CD14-positive monocyte (primary cell): ENCODE results near the gene IER5. TPM values are rescaled to one million over a fixed set of nuclear protein-coding genes. Genes with fewer than 3 reads are reported as not detected.

Experiments used
- DNase-seq, 3 donors: peaks; one replicate each; pipeline ENCODE4 v3.0.0-alpha.2; 2011 to 2022
- H2AFZ ChIP-seq: 2 replicates; pipeline ENCODE4 v1.6.0; 2012; ENCODE audit warnings: mild to moderate bottlenecking, low read depth, low read length, inconsistent platforms; ENCODE audit not compliant: insufficient read depth, poor library complexity, severe bottlenecking
- H3K27ac ChIP-seq, 2 donors: 1 replicate in 1 of 2; 2 replicates in 1 of 2; pipeline ENCODE4 v1.5.1; 2012 to 2013; ENCODE audit warnings: low read length in 2 of 2, control low read depth in 1 of 2, inconsistent platforms in 1 of 2, low read depth in 1 of 2, mild to moderate bottlenecking in 1 of 2
- H3K27me3 ChIP-seq, 2 donors: one replicate each; pipeline versions ENCODE4 v1.6.0 to v1.6.1; 2011 to 2013; ENCODE audit warnings: low read length in 2 of 2; ENCODE audit not compliant: control insufficient read depth in 2 of 2, insufficient read depth in 2 of 2
- H3K36me3 ChIP-seq, 2 donors: replicated peaks in 1 of 2; 1 replicate in 1 of 2; 2 replicates in 1 of 2; pipeline versions ENCODE4 v1.5.1 to v1.6.1; 2012 to 2013; ENCODE audit warnings: low read length in 2 of 2, control low read depth in 1 of 2, inconsistent platforms in 1 of 2, mild to moderate bottlenecking in 1 of 2; ENCODE audit not compliant: insufficient read depth in 2 of 2, control insufficient read depth in 1 of 2
- H3K4me1 ChIP-seq, 2 donors: 1 replicate in 1 of 2; 2 replicates in 1 of 2; pipeline versions ENCODE4 v1.5.1 to v1.6.1; 2012 to 2013; ENCODE audit warnings: low read length in 2 of 2, control low read depth in 1 of 2, inconsistent platforms in 1 of 2, mild to moderate bottlenecking in 1 of 2, moderate library complexity in 1 of 2; ENCODE audit not compliant: insufficient read depth in 2 of 2, control insufficient read depth in 1 of 2
- H3K4me2 ChIP-seq: replicated peaks from 2 replicates; pipeline ENCODE3; 2012; ENCODE audit warnings: low read length, moderate library complexity, mild to moderate bottlenecking; ENCODE audit not compliant: poor library complexity, severe bottlenecking; ENCODE audit errors: extremely low read depth
- H3K4me3 ChIP-seq, 3 experiments: fragments of 200-600 bp in 1 of 3; sonication (generic) in 1 of 3; replicated peaks in 1 of 3; 1 replicate in 2 of 3; 2 replicates in 1 of 3; pipeline ENCODE4 v1.5.1; 2011 to 2013; ENCODE audit warnings: low read length in 3 of 3, mild to moderate bottlenecking in 3 of 3, control low read depth in 2 of 3, low read depth in 2 of 3, inconsistent platforms in 1 of 3, moderate library complexity in 1 of 3
- H3K79me2 ChIP-seq: 2 replicates; pipeline ENCODE4 v1.6.0; 2012; ENCODE audit warnings: mild to moderate bottlenecking, control low read depth, inconsistent platforms, low read length, moderate library complexity; ENCODE audit not compliant: insufficient read depth
- H3K9ac ChIP-seq: 2 replicates; pipeline ENCODE4 v1.6.0; 2017; ENCODE audit warnings: low read length, mild to moderate bottlenecking; ENCODE audit not compliant: insufficient read depth, poor library complexity, severe bottlenecking
- H3K9me3 ChIP-seq, 2 donors: replicated peaks in 1 of 2; 1 replicate in 1 of 2; 2 replicates in 1 of 2; pipeline versions ENCODE4 v1.5.1 to v1.6.1; 2012 to 2013; ENCODE audit warnings: low read length in 2 of 2, control low read depth in 1 of 2; ENCODE audit not compliant: control insufficient read depth in 1 of 2, insufficient read depth in 1 of 2
- H4K20me1 ChIP-seq: 2 replicates; pipeline ENCODE4 v1.6.0; 2012; ENCODE audit warnings: mild to moderate bottlenecking, low read length, control low read depth, moderate library complexity; ENCODE audit not compliant: insufficient read depth
- H3K27ac Mint-ChIP-seq, 7 donors: one replicate each; pipeline ENCODE4 v1.8.0; 2020; ENCODE audit warnings: mild to moderate bottlenecking in 7 of 7, mixed read lengths in 7 of 7, moderate library complexity in 6 of 7, inconsistent platforms in 2 of 7
- H3K27me3 Mint-ChIP-seq, 3 donors: one replicate each; pipeline ENCODE4 v1.8.0; 2021 to 2022; ENCODE audit warnings: low read depth in 3 of 3, mild to moderate bottlenecking in 3 of 3, mixed read lengths in 3 of 3, moderate library complexity in 3 of 3, inconsistent platforms in 1 of 3
- H3K36me3 Mint-ChIP-seq, 2 donors: one replicate each; pipeline ENCODE4 v1.8.0; 2020; ENCODE audit warnings: mixed read lengths in 2 of 2, inconsistent platforms in 1 of 2, mild to moderate bottlenecking in 1 of 2
- H3K4me1 Mint-ChIP-seq: one replicate; pipeline ENCODE4 v1.8.0; 2020; ENCODE audit warnings: mild to moderate bottlenecking, mixed read lengths
- H3K4me3 Mint-ChIP-seq, 2 donors: one replicate each; pipeline ENCODE4 v1.8.0; 2020; ENCODE audit warnings: mild to moderate bottlenecking in 2 of 2, mixed read lengths in 2 of 2, moderate library complexity in 1 of 2
- H3K9me3 Mint-ChIP-seq, 7 donors: one replicate each; pipeline ENCODE4 v1.8.0; 2020 to 2022; ENCODE audit warnings: mixed read lengths in 7 of 7, mild to moderate bottlenecking in 6 of 7, moderate library complexity in 6 of 7, inconsistent platforms in 2 of 7
- CTCF ChIP-seq: fragments of 200-600 bp; IDR thresholded peaks from one replicate; pipeline ENCODE4 v1.8.0; 2022; ENCODE audit warnings: antibody characterized with exemption, mild to moderate bottlenecking
- WGBS: methylation state at CpG from one replicate; pipeline ENCODE4 v1.1.5; 2013; ENCODE audit warnings: missing lambda C conversion rate; ENCODE audit not compliant: insufficient coverage; 5-methylcytosine and 5-hydroxymethylcytosine counted together
- intact Hi-C, 2 donors: fragments of 100-400 bp; cut with micrococcal nuclease; formaldehyde crosslinking; loops; one replicate each; pipeline versions ENCODE4 v1.15.0 to v1.15.1; 2023
- polyA plus RNA-seq, 3 donors: library from polyadenylated mRNA; depleted of rRNA in 1 of 3; unstranded in 2 of 3; stranded (reverse) in 1 of 3; fragments of 300-500 nt in 2 of 3; fragments of >200 nt in 1 of 3; fragmentation: Illumina TruSeq in 2 of 3; gene quantifications; 1 replicate in 2 of 3; 2 replicates in 1 of 3; pipeline ENCODE4 v1.2.3, GENCODE V29; 2012 to 2021

The IER5 gene
- polyA plus RNA-seq, 3 donors, result 13.7 to 110 (median 29.0) TPM

DNA sequence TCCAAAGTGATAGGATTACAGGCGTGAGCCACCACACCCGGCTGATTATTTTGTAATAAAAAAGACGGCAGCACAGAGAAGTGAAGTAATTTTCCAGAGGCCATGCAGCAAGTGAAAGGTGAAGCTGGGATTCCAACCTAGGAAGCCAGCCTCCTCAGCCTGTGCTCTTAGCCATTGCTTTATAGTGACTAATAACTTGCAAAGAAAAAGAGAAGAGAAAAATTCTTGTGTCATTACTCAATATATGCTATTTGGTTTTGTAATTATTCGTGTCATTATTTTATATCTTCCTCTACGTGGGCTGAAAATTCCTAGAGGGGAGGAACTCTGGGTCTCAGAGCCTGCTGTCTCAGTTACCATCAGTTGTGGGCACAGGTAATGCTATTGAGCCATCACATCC lies 1.6 kb upstream of the IER5 start:
- peaks cover 0 to 2% (median 0%) of the 10 kb centered on the region in 7 donors for H3K9me3 Mint-ChIP-seq
- Histone ChIP-seq H3K36me3 (peaks cover 0 to 5% of the 10 kb centered on the region in 2 donors), H3K4me3 (peak overlapping the region in 2 of 3 experiments; percentile 65 to 91), H3K4me1 (peaks cover 48 to 54% of the 10 kb centered on the region in 2 donors), H3K79me2 (peaks cover 43% of the 10 kb centered on the region), H3K4me2 (peak overlapping the region; percentile 91), H2AFZ (no peak overlapping the region), H3K9me3 (no peaks in the 10 kb centered on the region), H4K20me1 (peaks cover 37% of the 10 kb centered on the region), H3K9ac (peak overlapping the region; percentile 97), H3K27ac (peak overlapping the region; percentile 82 to 92), H3K27me3 (no peaks in the 10 kb centered on the region)
- no peaks in the 10 kb centered on the region for H3K27me3 Mint-ChIP-seq
- DNase-seq, result peak; percentile 59 to 90 (median 86)
- intact Hi-C loops, result loop anchor here (5.0 to 10.0 kb wide), 3 partner anchors 45 to 65 kb away; partner anchors contain the start of genes MR1 (in 1 of the 2) and STX6 (in 1 of the 2)
- H3K4me3 Mint-ChIP-seq, result peak overlapping the region; percentile 99
- no peak for TF ChIP-seq CTCF
- H3K27ac Mint-ChIP-seq, result peak overlapping the region; percentile 97 to 99 (median 98)
- peaks cover 49% of the 10 kb centered on the region for H3K4me1 Mint-ChIP-seq
- WGBS, result no CpG with 5 or more reads among the region's 5 CpGs
- H3K36me3 Mint-ChIP-seq, result peaks cover 8 to 13% of the 10 kb centered on the region in 2 donors

GRCh38 chr1:181087400-181087901 lies 1.0 kb upstream of the IER5 start:
- Histone ChIP-seq H3K4me3 (peak overlapping the region; percentile 65 to 93 (median 91)), H4K20me1 (peaks cover 42% of the 10 kb centered on the region), H3K9ac (peak overlapping the region; percentile 97), H3K4me1 (peaks cover 53 to 59% of the 10 kb centered on the region in 2 donors), H3K27me3 (no peaks in the 10 kb centered on the region), H3K4me2 (peak overlapping the region; percentile 91), H3K27ac (peak overlapping the region; percentile 82 to 92), H3K36me3 (peaks cover 0 to 10% of the 10 kb centered on the region in 2 donors), H3K9me3 (no peaks in the 10 kb centered on the region), H3K79me2 (peaks cover 49% of the 10 kb centered on the region), H2AFZ (no peak overlapping the region)
- H3K27me3 Mint-ChIP-seq, result no peaks in the 10 kb centered on the region
- TF ChIP-seq CTCF, result peak; percentile 30
- WGBS, result 0% methylated on average over 2 of the region's 8 CpGs
- DNase-seq, result peak; percentile 78 to 89 (median 82)
- H3K36me3 Mint-ChIP-seq, result peaks cover 12 to 16% of the 10 kb centered on the region in 2 donors
- H3K27ac Mint-ChIP-seq, result peak overlapping the region; percentile 97 to 99 (median 98)
- intact Hi-C loops, result loop anchor here (5.0 to 10.0 kb wide), 3 partner anchors 45 to 65 kb away; partner anchors contain the start of genes MR1 (in 1 of the 2) and STX6 (in 1 of the 2)
- peaks cover 0 to 2% (median 0%) of the 10 kb centered on the region in 7 donors for H3K9me3 Mint-ChIP-seq
- peaks cover 53% of the 10 kb centered on the region for H3K4me1 Mint-ChIP-seq
- peak overlapping the region; percentile 99 for H3K4me3 Mint-ChIP-seq
